HG03354 (cell line): ENCODE data around the gene MAPK8IP3.
"Not testable (repeated sequence)": the region's sequence is repeated elsewhere in the genome, so short reads cannot be mapped to it uniquely, and the experiment has no call there.

ENCODE experiments used
- ATAC-seq: cut with Tn5 transposase; IDR thresholded peaks from one replicate; pipeline ENCODE4 v1.9.1; 2021; ENCODE audit warnings: mild to moderate bottlenecking; ENCODE audit not compliant: unreplicated experiment, poor library complexity, severe bottlenecking

The MAPK8IP3 gene

GRCh38 chr16:1729026-1729425, 23.0 kb downstream of the MAPK8IP3 start:
- no peak for ATAC-seq

- no peak for ATAC-seq
Measured at GRCh38 chr16:1729445-1729844, 23.4 kb downstream of the MAPK8IP3 start.

GRCh38 chr16:1731073-1731472, 25.1 kb downstream of the MAPK8IP3 start:
- ATAC-seq: no peak

GRCh38 chr16:1731603-1732002, 25.6 kb downstream of the MAPK8IP3 start:
- no peak for ATAC-seq

GRCh38 chr16:1732071-1732470, 26.1 kb downstream of the MAPK8IP3 start:
- no peak for ATAC-seq

GRCh38 chr16:1732551-1732987, 26.6 kb downstream of the MAPK8IP3 start:
- not testable (repeated sequence) for ATAC-seq

- no peak for ATAC-seq
Measured at GRCh38 chr16:1734123-1734522, 28.1 kb downstream of the MAPK8IP3 start.

GRCh38 chr16:1734816-1735215, 28.8 kb downstream of the MAPK8IP3 start:
- ATAC-seq: no peak

GRCh38 chr16:1740234-1740633, 34.2 kb downstream of the MAPK8IP3 start:
- ATAC-seq: no peak

GRCh38 chr16:1740781-1741490, 34.9 kb downstream of the MAPK8IP3 start:
- ATAC-seq: no peak

- ATAC-seq: no peak
Measured at GRCh38 chr16:1741553-1742165, 35.7 kb downstream of the MAPK8IP3 start.

GRCh38 chr16:1743376-1744337, 37.7 kb downstream of the MAPK8IP3 start:
- no peak for ATAC-seq

- ATAC-seq: no peak
Measured at GRCh38 chr16:1744338-1744840, 38.4 kb downstream of the MAPK8IP3 start.

GRCh38 chr16:1745181-1745899, 39.3 kb downstream of the MAPK8IP3 start:
- ATAC-seq: no peak

- no peak for ATAC-seq
Measured at GRCh38 chr16:1745900-1746692, 40.1 kb downstream of the MAPK8IP3 start.

GRCh38 chr16:1746693-1747195, 40.7 kb downstream of the MAPK8IP3 start:
- no peak for ATAC-seq

GRCh38 chr16:1747934-1748333, 41.9 kb downstream of the MAPK8IP3 start:
- ATAC-seq: no peak
